Measurements from ENCODE around the gene DIDO1.

- TF ChIP-seq SUZ12 (IDR thresholded peaks at IDR 0.05; ENCODE audit: low read depth, low read length) (no peak), E2F1 (CRISPR knock-in tag; IDR thresholded peaks at IDR 0.05) (no peak), BRCA1 (CRISPR knock-in tag; IDR thresholded peaks at IDR 0.05) (no peak), NR2F2 (IDR thresholded peaks at IDR 0.05; ENCODE audit: borderline replicate concordance, low read depth) (no peak), CTCF (CRISPR knock-in tag; IDR thresholded peaks at IDR 0.05) (no peak), FLYWCH1 (CRISPR knock-in tag; IDR thresholded peaks at IDR 0.05) (no peak), ZNF138 (CRISPR knock-in tag; IDR thresholded peaks at IDR 0.05; ENCODE audit: low read depth) (no peak), MEIS2 (CRISPR knock-in tag; IDR thresholded peaks at IDR 0.05) (no peak), PTBP1 (IDR thresholded peaks at IDR 0.05; ENCODE audit: low read depth, low read length, poor library complexity, severe bottlenecking) (no peak), UBTF (CRISPR knock-in tag; IDR thresholded peaks at IDR 0.05) (no peak), ZBTB40 (IDR thresholded peaks at IDR 0.05) (no peak), ZBTB40 (CRISPR knock-in tag; IDR thresholded peaks at IDR 0.05) (no peak), ZNF24 (IDR thresholded peaks at IDR 0.05) (no peak), HIVEP1 (CRISPR knock-in tag; IDR thresholded peaks at IDR 0.05) (no peak), ZBTB33 (CRISPR knock-in tag; IDR thresholded peaks at IDR 0.05) (no peak)
Measured at GRCh38 chr20:62967149-62967501, 40.8 kb upstream of the DIDO1 start.

All from HepG2 (cell line).